HG03575 (cell line): ENCODE results near the gene PGBD5.

ENCODE experiments used
- ATAC-seq: cut with Tn5 transposase; IDR thresholded peaks from one replicate; pipeline ENCODE4 v1.9.1; 2021; ENCODE audit not compliant: unreplicated experiment, insufficient number of reproducible peaks, low FRiP score; ENCODE audit errors: extremely low read depth

Gene PGBD5

DNA sequence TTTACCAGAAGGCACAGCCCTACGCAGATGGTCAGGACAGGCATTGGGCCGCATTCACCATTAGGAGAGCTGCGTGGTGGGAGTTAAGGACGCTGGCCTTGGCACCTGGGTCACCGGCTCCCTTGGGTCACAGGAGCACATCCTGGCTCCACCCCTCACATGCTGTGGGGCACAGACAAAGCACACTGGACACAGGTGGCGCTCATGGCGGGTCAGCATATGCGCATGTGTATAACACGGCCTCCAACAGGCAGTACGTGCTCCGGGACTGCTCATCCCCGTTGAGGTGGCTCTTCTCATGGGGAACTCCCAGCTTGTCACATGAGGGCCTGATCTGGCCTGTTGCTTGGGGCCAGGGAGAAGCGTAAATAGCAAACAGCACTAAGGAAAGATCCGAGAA lies 25.0 kb downstream of the PGBD5 start:
- ATAC-seq: no peak

DNA sequence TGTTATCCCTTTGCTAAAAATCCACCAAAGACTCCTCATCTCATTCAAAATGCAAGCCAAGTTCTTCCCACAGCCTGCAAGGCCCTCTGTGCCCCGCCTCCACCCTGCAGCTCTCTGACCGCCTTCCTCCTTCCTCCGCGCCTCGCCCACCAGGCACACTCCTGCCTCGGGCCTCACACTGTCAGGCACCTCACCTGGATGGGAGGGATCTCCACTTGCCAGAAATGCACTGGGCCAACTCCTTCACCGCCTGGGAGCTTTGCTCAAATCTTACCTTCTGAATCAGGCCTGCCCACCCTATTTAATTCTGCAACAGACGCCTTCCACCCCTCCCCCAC lies 26.2 kb downstream of the PGBD5 start:
- ATAC-seq: no peak

GRCh38 chr1:230399321-230400006 lies 26.7 kb downstream of the PGBD5 start:
- ATAC-seq: no peak

- no peak for ATAC-seq
These were observed 27.3 kb downstream of the PGBD5 start for GRCh38 chr1:230398856-230399255.

DNA sequence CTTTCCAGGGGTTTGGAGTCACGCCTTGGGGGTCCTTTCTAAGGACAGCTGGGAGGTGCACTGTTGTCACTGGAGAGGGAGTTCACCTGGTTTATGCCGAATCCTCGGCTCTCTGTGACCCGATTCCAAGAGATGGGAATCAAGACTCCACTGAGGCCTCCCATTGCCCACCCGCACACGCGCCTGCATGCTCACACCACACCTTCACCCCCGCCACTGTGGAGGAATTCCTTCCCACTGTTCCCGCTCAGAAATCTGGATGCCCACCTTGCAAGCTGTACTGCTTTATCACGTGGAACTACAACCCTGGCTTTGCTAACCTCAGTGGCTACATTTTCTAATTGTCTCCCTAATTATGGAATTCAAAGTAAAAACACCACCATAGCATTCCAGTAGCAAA lies 29.2 kb downstream of the PGBD5 start:
- ATAC-seq: no peak

GRCh38 chr1:230395932-230396331 lies 30.2 kb downstream of the PGBD5 start:
- ATAC-seq: no peak

GRCh38 chr1:230394741-230395140 lies 31.4 kb downstream of the PGBD5 start:
- no peak for ATAC-seq

GRCh38 chr1:230394134-230394533 lies 32.0 kb downstream of the PGBD5 start:
- no peak for ATAC-seq

- no peak for ATAC-seq
These were observed 32.4 kb downstream of the PGBD5 start for GRCh38 chr1:230393722-230394121.

- no peak for ATAC-seq
These were observed 33.1 kb downstream of the PGBD5 start for GRCh38 chr1:230392920-230393521.

DNA sequence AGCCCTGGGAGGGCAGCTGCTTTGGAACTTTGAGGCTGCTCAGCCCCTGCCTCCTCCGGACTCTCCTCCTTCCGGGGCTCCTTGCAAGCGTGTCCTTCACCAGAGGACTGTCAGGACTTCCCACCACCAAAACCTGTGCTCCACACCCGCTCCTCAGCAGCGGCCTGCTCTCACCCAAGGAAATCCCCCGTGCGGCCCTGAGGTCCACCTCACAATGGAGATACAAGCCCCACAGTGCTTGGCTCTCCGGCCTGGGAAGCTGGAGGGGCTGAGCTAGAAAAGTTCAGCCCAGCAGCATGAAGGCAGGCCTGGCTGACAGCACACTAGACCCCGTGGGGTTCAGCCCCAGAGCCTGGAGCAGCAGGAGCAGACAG lies 33.6 kb downstream of the PGBD5 start:
- no peak for ATAC-seq

DNA sequence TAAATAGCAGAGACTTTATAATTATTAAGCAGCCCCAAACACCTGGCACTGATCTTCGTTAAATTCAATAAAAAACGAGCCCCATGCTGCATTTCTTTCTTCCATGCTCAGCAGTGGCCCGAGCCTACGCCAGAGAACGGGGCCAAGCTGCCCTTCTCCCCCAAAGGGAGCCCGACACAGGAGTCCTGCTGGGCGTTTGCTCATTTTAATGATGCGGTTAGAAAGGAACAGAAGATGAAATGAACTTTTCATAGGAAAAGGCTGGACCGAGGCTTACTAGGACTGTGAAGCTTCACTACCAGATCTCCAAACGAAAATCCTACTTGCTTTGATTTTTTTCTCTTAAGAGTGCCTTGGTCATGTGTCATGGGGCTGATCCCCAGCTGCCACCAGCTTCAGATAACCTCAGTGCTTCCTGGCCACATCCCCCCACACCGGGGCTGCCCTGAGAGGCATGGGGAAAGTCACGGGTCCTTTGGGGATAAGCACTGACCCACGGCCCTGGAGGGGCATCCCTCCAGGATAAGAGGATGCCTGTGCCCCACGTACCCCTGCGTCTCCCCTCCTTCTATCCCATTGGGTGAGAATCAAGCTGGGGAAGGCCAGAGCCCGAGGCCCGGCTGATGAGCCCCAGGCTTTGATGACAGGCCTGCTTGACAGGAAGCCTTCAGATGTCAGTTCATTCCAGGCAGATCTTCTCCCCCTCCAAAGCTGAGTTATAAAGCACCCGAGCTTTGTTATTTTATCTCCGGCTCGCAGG lies 34.2 kb downstream of the PGBD5 start:
- no peak for ATAC-seq

- no peak for ATAC-seq
These were observed 35.8 kb downstream of the PGBD5 start for GRCh38 chr1:230390371-230390770.

DNA sequence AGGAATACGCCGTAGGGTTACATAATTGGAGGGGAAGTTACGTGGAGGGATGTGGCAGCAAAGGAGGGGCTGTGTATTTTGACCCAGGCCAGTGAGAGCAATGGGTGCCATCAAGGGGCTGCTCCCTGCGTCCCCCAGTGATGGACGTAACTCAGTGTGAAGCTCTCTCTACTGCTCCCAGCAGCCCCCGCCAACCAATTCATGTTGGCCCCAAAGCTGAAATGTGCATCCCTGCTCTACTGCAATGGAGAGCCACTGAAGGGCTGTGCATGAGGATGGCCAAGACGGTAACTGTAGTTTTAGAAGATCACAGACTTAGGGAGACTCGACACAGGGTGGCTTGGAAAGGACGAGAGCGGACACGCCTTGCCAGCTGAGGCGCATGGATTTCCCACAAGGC lies 38.3 kb downstream of the PGBD5 start:
- no peak for ATAC-seq

DNA sequence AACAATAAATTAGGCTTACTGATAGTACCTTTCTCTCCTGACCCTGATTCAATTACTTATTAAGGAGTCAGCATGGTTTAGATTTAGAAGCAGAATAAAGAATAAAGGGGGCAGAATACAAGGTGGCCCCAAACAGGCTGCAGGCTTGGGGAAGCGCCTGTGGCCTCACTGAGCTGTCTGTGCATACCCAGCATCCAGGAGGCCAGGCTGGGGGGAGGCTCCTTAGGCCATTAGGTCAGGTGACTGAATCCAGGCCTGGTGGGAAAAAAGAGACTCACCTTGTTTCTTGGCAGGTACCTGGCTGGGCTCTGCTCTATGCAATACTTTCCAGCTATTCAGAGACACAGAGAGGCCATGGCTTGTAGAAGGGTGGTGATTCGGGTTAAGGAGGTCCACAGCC lies 38.8 kb downstream of the PGBD5 start:
- ATAC-seq: no peak

DNA sequence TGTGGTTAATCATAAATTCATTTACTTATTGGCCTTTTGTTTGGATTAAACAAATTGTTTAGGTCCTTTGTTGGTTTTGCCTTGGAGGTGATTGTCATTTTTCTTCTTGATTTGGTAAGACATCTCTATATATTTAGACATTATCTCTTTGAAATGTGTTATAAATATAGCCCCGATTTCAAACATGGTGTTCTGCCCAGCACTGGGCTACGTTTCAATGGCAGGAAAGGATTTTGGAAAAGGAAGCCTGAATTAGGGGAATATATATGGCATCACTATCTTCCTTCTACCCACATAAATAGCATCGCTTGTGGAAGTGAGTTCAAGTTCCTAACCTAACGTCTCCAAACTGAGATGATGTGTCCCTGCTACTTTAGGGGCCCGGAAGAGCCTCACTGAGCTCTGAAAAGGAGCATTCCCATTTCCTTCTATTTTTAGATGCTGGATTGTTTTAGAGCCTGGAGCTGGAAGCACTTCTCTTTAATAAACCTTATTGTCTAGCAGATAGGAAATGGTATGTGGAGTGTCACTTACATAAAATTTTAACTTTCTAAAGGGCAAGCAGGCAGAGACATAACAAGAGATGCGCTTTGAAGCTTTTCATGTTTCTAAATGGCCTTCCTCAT lies 39.4 kb downstream of the PGBD5 start:
- no peak for ATAC-seq

- no peak for ATAC-seq
These were observed 40.2 kb downstream of the PGBD5 start for GRCh38 chr1:230385930-230386329.

- ATAC-seq: no peak
These were observed 41.0 kb downstream of the PGBD5 start for GRCh38 chr1:230385158-230385450.

GRCh38 chr1:230384380-230385157 lies 41.6 kb downstream of the PGBD5 start:
- ATAC-seq: no peak

DNA sequence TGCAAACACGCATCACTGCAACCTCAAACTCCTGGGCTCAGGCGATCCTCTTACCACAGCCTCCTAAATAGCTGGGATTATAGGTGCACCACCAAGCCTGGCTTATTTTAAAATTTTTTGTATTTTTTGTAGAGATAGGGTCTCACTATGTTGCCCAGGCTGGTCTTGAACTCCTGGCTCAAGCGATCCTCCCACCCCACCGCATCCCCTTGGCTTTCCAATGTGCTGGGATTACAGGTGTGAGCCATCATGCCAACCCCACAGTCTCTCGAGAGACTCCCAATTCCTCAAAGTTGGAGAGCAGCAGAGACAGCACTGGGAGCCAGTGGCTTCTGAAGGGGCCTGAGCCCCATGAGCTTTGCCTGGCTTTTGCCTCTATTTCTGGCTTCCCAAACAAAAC lies 42.7 kb downstream of the PGBD5 start:
- no peak for ATAC-seq
